OCI-LY1 (cell line): Measurements from ENCODE around the gene CCNY.

ENCODE experiments used
- H2AFZ ChIP-seq: fragments of 200-600 bp; sonication (generic), shearing (Covaris generic); 2 replicates; pipeline ENCODE4 v1.6.0; 2014; ENCODE audit warnings: antibody characterized with exemption, mild to moderate bottlenecking, low read length
- H3F3A ChIP-seq: fragments of 200-600 bp; sonication (generic), shearing (Covaris generic); 2 replicates; pipeline ENCODE4 v1.6.0; 2014; ENCODE audit warnings: mild to moderate bottlenecking, antibody characterized with exemption, low read length, moderate library complexity; ENCODE audit not compliant: insufficient read depth
- H3K27ac ChIP-seq: fragments of 200-600 bp; sonication (generic); 2 replicates; pipeline ENCODE4 v1.5.1; 2014; ENCODE audit warnings: low read length, mixed run types, mild to moderate bottlenecking, low read depth; ENCODE audit not compliant: poor library complexity, severe bottlenecking
- H3K27me3 ChIP-seq: fragments of 200-600 bp; sonication (generic); 2 replicates; pipeline ENCODE4 v1.6.0; 2014; ENCODE audit warnings: antibody characterized with exemption, mild to moderate bottlenecking, low read length, moderate library complexity; ENCODE audit not compliant: insufficient read depth
- H3K36me3 ChIP-seq: fragments of 200-600 bp; sonication (generic); 2 replicates; pipeline ENCODE4 v1.6.1; 2014; ENCODE audit warnings: mild to moderate bottlenecking, antibody characterized with exemption, low read length, moderate library complexity, mixed read lengths; ENCODE audit not compliant: insufficient read depth
- H3K4me1 ChIP-seq: fragments of 200-600 bp; sonication (generic); 2 replicates; pipeline ENCODE4 v1.5.1; 2014; ENCODE audit warnings: mild to moderate bottlenecking, low read length, moderate library complexity; ENCODE audit not compliant: insufficient read depth, severe bottlenecking
- H3K4me2 ChIP-seq: fragments of 200-600 bp; sonication (generic), shearing (Covaris generic); 2 replicates; pipeline ENCODE4 v1.6.1; 2014; ENCODE audit warnings: low read length
- H3K4me3 ChIP-seq: fragments of 200-600 bp; sonication (generic); 2 replicates; pipeline ENCODE4 v1.5.1; 2014; ENCODE audit warnings: low read length, low read depth, mild to moderate bottlenecking, mixed read lengths; ENCODE audit not compliant: poor library complexity, severe bottlenecking
- H3K79me2 ChIP-seq: fragments of 200-600 bp; shearing (Covaris generic); 2 replicates; pipeline ENCODE4 v1.6.1; 2016; ENCODE audit warnings: mixed run types, low read length, mixed read lengths; ENCODE audit not compliant: insufficient read depth
- H3K9ac ChIP-seq: fragments of 200-600 bp; sonication (generic), shearing (Covaris generic); 2 replicates; pipeline ENCODE4 v1.6.1; 2014; ENCODE audit warnings: mild to moderate bottlenecking, low read length, mixed read lengths
- H3K9me2 ChIP-seq: fragments of 200-600 bp; sonication (generic), shearing (Covaris generic); 2 replicates; pipeline ENCODE4 v1.6.1; 2014; ENCODE audit warnings: low read depth, mild to moderate bottlenecking, low read length, mixed read lengths
- H3K9me3 ChIP-seq: fragments of 200-600 bp; shearing (Covaris generic); 2 replicates; pipeline ENCODE4 v1.6.1; 2014; ENCODE audit warnings: low read length, mixed read lengths
- H4K20me1 ChIP-seq: fragments of 200-600 bp; sonication (generic), shearing (Covaris generic); 2 replicates; pipeline ENCODE4 v1.6.0; 2016; ENCODE audit warnings: mild to moderate bottlenecking, low read length; ENCODE audit not compliant: insufficient read depth
- CTCF ChIP-seq: fragments of 200-600 bp; sonication (generic), shearing (Covaris generic); IDR thresholded peaks from 2 replicates; pipeline ENCODE4 v1.5.1; 2017; ENCODE audit warnings: mild to moderate bottlenecking, antibody characterized with exemption, low read length, moderate library complexity, mixed read lengths
- EZH2 ChIP-seq: fragments of 200-600 bp; sonication (generic), shearing (Covaris generic); IDR thresholded peaks from 2 replicates; pipeline ENCODE4 v1.8.0; 2017; ENCODE audit warnings: borderline replicate concordance, mixed run types, mild to moderate bottlenecking, antibody characterized with exemption, low read length, moderate library complexity, mixed read lengths

The CCNY gene

GRCh38 chr10:35487336-35488034, 151.2 kb downstream of the CCNY start:
- Histone ChIP-seq H3K27me3 (no peaks in the 10 kb centered on the region), H3K27ac (no peak overlapping the region), H2AFZ (no peak overlapping the region), H3K79me2 (no peaks in the 10 kb centered on the region), H3K9ac (no peak overlapping the region), H3F3A (no peaks in the 10 kb centered on the region), H3K4me3 (no peak overlapping the region), H3K4me1 (no peaks in the 10 kb centered on the region), H3K4me2 (no peak overlapping the region), H3K9me2 (no peaks in the 10 kb centered on the region), H3K9me3 (no peaks in the 10 kb centered on the region), H4K20me1 (no peaks in the 10 kb centered on the region), H3K36me3 (no peaks in the 10 kb centered on the region)
- TF ChIP-seq EZH2 (no peak), CTCF (no peak)

- Histone ChIP-seq H2AFZ (no peak overlapping the region), H3K27ac (no peak overlapping the region), H3K79me2 (no peaks in the 10 kb centered on the region), H3K9me3 (no peaks in the 10 kb centered on the region), H3K9me2 (no peaks in the 10 kb centered on the region), H3K9ac (no peak overlapping the region), H3K4me1 (no peaks in the 10 kb centered on the region), H4K20me1 (no peaks in the 10 kb centered on the region), H3K4me3 (no peak overlapping the region), H3K27me3 (no peaks in the 10 kb centered on the region), H3K36me3 (no peaks in the 10 kb centered on the region), H3K4me2 (no peak overlapping the region), H3F3A (no peaks in the 10 kb centered on the region)
- TF ChIP-seq CTCF (no peak), EZH2 (no peak)
Observed at GRCh38 chr10:35488228-35488627, 151.9 kb downstream of the CCNY start.

- no peaks in the 10 kb centered on the region for H3K27me3 ChIP-seq
- no peaks in the 10 kb centered on the region for H3F3A ChIP-seq
- H3K9ac ChIP-seq, result no peak overlapping the region
- peaks cover 15% of the 10 kb centered on the region for H3K4me1 ChIP-seq
- H2AFZ ChIP-seq, result no peak overlapping the region
- H3K9me2 ChIP-seq, result no peaks in the 10 kb centered on the region
- no peak overlapping the region for H3K4me3 ChIP-seq
- H3K27ac ChIP-seq, result no peak overlapping the region
- no peaks in the 10 kb centered on the region for H4K20me1 ChIP-seq
- no peaks in the 10 kb centered on the region for H3K36me3 ChIP-seq
- no peak overlapping the region for H3K4me2 ChIP-seq
- no peaks in the 10 kb centered on the region for H3K79me2 ChIP-seq
- H3K9me3 ChIP-seq, result no peaks in the 10 kb centered on the region
- TF ChIP-seq CTCF, result no peak
- TF ChIP-seq EZH2, result no peak
Observed at GRCh38 chr10:35492386-35493195, 156.3 kb downstream of the CCNY start.
